ENCODE measurements around the gene CMTM4.

DNA sequence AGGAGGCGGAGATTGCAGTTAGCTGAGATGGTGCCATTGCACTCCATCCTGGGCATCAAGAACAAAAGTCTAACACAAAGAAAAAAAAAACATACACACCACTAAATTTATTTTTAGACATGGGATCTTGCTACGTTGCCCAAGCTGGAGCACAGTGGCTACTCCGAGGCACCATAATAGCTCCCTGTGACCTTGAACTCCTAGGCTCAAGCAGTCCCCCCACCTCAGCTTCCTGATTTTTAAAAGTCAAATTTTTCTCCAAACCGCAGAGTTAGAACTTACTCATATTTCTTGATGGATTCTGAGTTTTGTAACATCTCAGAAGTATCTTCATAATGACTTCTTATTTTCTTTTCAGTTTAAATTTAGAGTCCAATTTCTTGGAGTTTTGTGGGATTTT is 3.4 kb downstream of the CMTM4 start:
- TF ChIP-seq EZH2 (IDR thresholded peaks at IDR 0.05; ENCODE audit: low read length): no peak
- TF ChIP-seq, protein P1, sequence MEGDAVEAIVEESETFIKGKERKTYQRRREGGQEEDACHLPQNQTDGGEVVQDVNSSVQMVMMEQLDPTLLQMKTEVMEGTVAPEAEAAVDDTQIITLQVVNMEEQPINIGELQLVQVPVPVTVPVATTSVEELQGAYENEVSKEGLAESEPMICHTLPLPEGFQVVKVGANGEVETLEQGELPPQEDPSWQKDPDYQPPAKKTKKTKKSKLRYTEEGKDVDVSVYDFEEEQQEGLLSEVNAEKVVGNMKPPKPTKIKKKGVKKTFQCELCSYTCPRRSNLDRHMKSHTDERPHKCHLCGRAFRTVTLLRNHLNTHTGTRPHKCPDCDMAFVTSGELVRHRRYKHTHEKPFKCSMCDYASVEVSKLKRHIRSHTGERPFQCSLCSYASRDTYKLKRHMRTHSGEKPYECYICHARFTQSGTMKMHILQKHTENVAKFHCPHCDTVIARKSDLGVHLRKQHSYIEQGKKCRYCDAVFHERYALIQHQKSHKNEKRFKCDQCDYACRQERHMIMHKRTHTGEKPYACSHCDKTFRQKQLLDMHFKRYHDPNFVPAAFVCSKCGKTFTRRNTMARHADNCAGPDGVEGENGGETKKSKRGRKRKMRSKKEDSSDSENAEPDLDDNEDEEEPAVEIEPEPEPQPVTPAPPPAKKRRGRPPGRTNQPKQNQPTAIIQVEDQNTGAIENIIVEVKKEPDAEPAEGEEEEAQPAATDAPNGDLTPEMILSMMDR (optimal IDR thresholded peaks at IDR 0.05 in 1 of 3, IDR thresholded peaks at IDR 0.05 in 1 of 3, conservative IDR thresholded peaks at IDR 0.05 in 1 of 3; ENCODE audit: extremely low read depth in 1 of 3, insufficient read depth in 2 of 3, low read length in 3 of 3): no peak
